GM23248 (cell line): ENCODE measurements around the gene ERC1.

Source experiments
- EZH2 ChIP-seq: fragments of 200-600 bp; sonication (generic); IDR thresholded peaks from 2 replicates; pipeline ENCODE4 v1.6.1; 2018; ENCODE audit warnings: antibody characterized with exemption, mild to moderate bottlenecking; ENCODE audit not compliant: insufficient read depth, poor library complexity, severe bottlenecking
- EZH2phosphoT487 ChIP-seq: fragments of 200-600 bp; sonication (generic); IDR thresholded peaks from 2 replicates; pipeline ENCODE4 v1.6.1; 2018; ENCODE audit warnings: antibody characterized with exemption, moderate library complexity, mild to moderate bottlenecking, low read depth; ENCODE audit not compliant: insufficient read depth

DNA sequence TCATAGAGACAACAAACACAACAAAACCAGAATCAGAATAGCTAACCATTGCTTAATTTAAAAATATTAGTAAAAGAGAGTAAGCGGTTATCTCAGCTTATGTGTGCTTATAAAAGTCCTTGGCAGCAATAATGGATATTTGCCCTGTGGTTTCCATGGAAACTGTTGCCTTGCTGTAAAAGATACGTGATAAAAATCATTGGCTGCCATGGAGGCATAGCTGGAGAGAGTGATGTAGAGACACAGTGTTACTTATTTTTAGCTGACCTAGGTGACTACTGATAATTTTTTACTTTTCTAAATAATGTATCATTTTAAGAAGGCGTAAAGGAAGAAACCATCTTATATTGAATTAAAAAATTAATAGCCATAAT is 92.9 kb downstream of the ERC1 start:
- TF ChIP-seq EZH2 (no peak), EZH2phosphoT487 (no peak)
